PC-3 (cell line): ENCODE measurements around the gene SPTA1.
"Not testable (repeated sequence)": the region's sequence is repeated elsewhere in the genome, so short reads cannot be mapped to it uniquely, and the experiment has no call there.

Source experiments
- EZH2 ChIP-seq: fragments of 300-600 bp; sonication (generic); IDR thresholded peaks from one replicate; pipeline ENCODE4 v1.6.1; 2017; ENCODE audit warnings: antibody characterized with exemption, mild to moderate bottlenecking, low read length; ENCODE audit not compliant: unreplicated experiment
- TF ChIP-seq, protein P1 (sequence below): fragments of 300-600 bp; sonication (generic); conservative IDR thresholded peaks from 2 replicates; pipeline ENCODE4 v1.5.1; 2017; ENCODE audit warnings: antibody characterized with exemption, low read depth, mild to moderate bottlenecking, low read length

DNA sequence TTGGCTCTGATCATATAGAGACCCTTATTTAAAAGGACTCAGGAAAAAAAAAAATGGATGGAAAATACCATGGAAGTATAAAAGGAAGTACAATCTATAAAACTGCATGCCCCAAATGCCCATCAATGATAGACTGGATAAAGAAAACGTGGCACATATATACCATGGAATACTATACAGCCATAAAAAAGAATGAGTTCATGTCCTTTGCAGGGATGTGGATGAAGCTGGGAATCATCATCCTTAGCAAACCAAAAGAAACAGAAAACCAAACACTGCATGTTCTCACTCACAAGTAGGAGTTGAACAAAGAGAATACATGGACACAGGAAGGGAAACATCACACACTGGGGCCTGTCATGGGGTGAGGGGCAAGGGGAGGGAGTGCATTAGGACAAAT lies 4.6 kb upstream of the SPTA1 start:
- TF ChIP-seq, protein P1, sequence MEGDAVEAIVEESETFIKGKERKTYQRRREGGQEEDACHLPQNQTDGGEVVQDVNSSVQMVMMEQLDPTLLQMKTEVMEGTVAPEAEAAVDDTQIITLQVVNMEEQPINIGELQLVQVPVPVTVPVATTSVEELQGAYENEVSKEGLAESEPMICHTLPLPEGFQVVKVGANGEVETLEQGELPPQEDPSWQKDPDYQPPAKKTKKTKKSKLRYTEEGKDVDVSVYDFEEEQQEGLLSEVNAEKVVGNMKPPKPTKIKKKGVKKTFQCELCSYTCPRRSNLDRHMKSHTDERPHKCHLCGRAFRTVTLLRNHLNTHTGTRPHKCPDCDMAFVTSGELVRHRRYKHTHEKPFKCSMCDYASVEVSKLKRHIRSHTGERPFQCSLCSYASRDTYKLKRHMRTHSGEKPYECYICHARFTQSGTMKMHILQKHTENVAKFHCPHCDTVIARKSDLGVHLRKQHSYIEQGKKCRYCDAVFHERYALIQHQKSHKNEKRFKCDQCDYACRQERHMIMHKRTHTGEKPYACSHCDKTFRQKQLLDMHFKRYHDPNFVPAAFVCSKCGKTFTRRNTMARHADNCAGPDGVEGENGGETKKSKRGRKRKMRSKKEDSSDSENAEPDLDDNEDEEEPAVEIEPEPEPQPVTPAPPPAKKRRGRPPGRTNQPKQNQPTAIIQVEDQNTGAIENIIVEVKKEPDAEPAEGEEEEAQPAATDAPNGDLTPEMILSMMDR: not testable (repeated sequence)
- not testable (repeated sequence) for TF ChIP-seq EZH2
